Measurements from ENCODE around the gene LRRC2. TPM values are rescaled to one million over a fixed set of nuclear protein-coding genes. Genes with fewer than 3 reads are reported as not detected.

The LRRC2 gene
- total RNA-seq, 1 donor from 2014 or later = not detected

DNA sequence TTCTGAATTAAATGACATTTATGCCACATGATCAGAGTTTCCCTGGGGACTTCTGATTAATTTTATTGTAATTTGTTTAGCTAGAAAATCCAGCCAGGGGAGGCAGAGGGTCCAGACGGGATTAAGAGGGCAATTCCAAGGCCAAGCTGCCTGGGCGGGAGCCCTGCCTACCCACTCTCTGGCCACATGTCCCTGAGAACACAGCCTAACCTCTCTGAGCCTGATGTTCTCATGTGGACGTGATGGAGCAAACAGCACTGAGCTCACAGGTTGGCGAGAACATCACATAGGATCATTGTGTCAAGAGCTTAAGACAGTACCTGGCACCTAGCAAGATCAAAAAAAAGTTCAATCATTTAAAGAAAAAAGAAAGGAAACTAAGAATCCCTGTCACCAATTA is 1.0 kb downstream of the LRRC2 start:
- H3K27ac ChIP-seq = no peak overlapping the region
- TF ChIP-seq, protein P1, sequence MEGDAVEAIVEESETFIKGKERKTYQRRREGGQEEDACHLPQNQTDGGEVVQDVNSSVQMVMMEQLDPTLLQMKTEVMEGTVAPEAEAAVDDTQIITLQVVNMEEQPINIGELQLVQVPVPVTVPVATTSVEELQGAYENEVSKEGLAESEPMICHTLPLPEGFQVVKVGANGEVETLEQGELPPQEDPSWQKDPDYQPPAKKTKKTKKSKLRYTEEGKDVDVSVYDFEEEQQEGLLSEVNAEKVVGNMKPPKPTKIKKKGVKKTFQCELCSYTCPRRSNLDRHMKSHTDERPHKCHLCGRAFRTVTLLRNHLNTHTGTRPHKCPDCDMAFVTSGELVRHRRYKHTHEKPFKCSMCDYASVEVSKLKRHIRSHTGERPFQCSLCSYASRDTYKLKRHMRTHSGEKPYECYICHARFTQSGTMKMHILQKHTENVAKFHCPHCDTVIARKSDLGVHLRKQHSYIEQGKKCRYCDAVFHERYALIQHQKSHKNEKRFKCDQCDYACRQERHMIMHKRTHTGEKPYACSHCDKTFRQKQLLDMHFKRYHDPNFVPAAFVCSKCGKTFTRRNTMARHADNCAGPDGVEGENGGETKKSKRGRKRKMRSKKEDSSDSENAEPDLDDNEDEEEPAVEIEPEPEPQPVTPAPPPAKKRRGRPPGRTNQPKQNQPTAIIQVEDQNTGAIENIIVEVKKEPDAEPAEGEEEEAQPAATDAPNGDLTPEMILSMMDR (IDR thresholded peaks at IDR 0.05) = no peak
- intact Hi-C loops (cut with DNase I) = no loop called here
- no peaks in the 10 kb centered on the region for H3K9me3 ChIP-seq
- peaks cover 3 to 7% of the 10 kb centered on the region in 2 donors for H3K4me1 ChIP-seq
- no peak for DNase-seq (ENCODE audit: low spot score in 2 of 2)
- no peaks in the 10 kb centered on the region for H3K27me3 ChIP-seq
- no peaks in the 10 kb centered on the region for H3K36me3 ChIP-seq
- H3K4me3 ChIP-seq = no peak overlapping the region

DNA sequence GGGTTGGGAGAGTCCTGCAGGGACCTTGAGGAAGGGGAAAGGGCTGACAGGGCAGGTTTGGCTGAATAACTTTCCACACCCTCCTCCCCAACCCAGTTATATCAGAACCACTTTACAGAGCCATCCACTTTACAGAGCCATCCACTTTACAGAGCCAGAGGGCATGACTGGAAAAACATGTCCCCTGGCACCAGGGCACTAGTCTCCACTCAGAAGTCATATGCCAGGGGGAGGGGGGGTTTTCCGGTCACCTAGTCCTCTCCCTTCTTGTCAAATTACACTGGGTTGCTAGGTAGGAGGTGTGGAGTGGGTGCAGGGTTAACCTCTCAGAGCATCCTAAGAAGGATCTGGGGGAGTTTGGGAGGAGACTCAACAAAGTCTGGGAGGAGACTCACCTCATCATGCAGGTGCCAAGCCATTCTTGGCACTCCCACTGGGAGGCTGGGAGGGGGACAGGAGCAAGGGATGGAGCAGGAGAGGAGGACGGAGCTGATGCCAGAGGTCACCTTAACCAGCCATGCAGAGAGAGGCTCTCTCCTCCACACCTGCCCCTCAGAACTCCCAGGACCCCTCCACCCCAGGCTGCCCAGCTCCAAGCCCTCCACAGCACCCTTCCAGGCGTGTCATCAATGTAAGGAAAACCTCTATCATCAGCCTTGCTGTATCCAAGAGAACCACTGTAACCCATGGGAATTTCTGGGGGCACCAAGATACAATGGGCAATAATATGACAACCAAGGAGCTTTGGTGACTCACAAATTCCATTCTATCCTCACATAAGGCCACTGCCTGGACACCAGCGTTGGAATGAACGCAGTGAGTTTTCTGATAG is 1.7 kb downstream of the LRRC2 start:
- no peaks in the 10 kb centered on the region for H3K36me3 ChIP-seq
- H3K4me3 ChIP-seq = no peak overlapping the region
- no peak overlapping the region for H3K27ac ChIP-seq
- H3K4me1 ChIP-seq = peaks cover 3 to 7% of the 10 kb centered on the region in 2 donors
- TF ChIP-seq, protein P1 (IDR thresholded peaks at IDR 0.05) = no peak
- intact Hi-C loops (cut with DNase I) = no loop called here
- DNase-seq (ENCODE audit: low spot score in 2 of 2) = no peak
- no peaks in the 10 kb centered on the region for H3K27me3 ChIP-seq
- no peaks in the 10 kb centered on the region for H3K9me3 ChIP-seq

DNA sequence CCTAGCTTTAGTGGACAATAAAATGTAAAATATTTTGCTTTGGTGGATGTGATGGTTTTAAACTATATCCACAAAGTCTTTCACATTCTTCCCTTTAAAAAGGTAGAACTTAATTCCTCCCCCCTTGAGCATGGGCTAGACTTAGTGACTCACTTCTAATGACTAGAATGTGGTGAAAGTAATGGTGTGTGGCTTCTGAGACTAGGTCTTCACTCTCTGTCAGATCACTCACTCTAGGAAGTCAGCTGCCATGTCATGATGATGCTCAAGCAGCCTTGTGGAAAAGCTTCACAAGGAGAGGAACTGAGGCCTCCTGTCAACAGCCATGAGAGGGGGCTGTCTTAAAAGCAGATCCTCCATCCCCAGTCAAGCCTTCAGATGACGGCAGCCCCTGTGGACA is 4.2 kb downstream of the LRRC2 start:
- H3K4me1 ChIP-seq = peaks cover 3 to 7% of the 10 kb centered on the region in 2 donors

DNA sequence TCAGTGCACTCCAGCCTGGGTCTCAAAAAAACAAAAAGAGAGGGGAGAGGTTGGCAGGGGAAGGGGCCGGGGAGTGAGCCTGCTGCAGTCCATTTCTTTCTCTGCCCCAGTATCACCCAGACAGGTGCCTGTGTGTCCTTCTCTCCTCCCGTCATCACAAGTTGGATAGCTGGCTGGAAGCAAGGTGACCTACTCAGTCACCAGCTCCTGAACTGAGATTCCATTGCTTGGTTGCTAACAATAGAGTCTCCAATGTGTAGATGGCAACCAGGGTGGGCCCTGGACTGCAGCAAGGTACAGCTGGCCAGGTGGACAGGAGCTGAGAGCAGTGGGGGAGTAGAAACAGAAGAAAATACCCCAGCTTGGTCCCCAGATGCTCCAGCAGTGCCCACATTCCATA is 4.6 kb downstream of the LRRC2 start:
- H3K4me3 ChIP-seq = no peak overlapping the region
- H3K9me3 ChIP-seq = no peaks in the 10 kb centered on the region
- no peaks in the 10 kb centered on the region for H3K27me3 ChIP-seq
- H3K36me3 ChIP-seq = no peaks in the 10 kb centered on the region
- intact Hi-C loops (cut with DNase I) = no loop called here
- TF ChIP-seq, protein P1 (IDR thresholded peaks at IDR 0.05) = no peak
- no peak for DNase-seq (ENCODE audit: low spot score in 2 of 2)
- no peak overlapping the region for H3K27ac ChIP-seq
- H3K4me1 ChIP-seq = peaks cover 3 to 7% of the 10 kb centered on the region in 2 donors

More for the DNA sequence above, 4.2 kb downstream of the LRRC2 start:
- TF ChIP-seq, protein P1 (IDR thresholded peaks at IDR 0.05) = no peak
- H3K4me3 ChIP-seq = no peak overlapping the region
- DNase-seq (ENCODE audit: low spot score in 2 of 2) = no peak
- no peak overlapping the region for H3K27ac ChIP-seq
- no peaks in the 10 kb centered on the region for H3K27me3 ChIP-seq
- intact Hi-C loops (cut with DNase I) = no loop called here
- H3K36me3 ChIP-seq = no peaks in the 10 kb centered on the region
- H3K9me3 ChIP-seq = no peaks in the 10 kb centered on the region

DNA sequence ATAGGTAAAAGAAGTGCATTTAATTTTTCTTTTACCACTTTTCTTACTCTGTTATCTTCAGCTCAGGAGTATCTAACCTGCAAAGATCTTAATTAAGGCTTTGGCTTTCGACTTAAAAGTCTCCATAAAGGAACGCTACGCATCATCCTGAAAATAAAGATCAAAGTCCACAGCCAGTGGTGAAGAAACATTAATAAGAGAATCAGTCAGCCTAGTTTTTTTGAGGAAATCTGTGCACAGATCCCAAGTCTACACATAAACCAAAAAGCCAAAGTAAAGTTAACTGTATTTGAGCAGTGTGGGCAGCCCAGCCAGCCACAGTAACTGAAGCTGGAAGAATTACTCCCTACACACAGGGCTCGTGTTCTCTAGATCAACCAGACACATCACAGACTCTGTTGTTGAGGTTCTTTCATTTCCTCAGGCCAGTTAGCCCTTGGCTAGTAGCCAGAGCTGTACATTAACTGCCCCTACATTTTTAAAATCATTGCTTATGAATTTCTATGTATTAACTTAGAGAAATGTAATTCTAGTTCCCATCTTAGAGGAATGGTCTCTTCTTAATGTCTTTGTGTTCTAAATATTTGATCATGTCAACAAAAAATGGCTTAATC is 6.9 kb downstream of the LRRC2 start:
- H3K4me1 ChIP-seq = no peaks in the 10 kb centered on the region
- DNase-seq (ENCODE audit: low spot score in 2 of 2) = no peak
- no peaks in the 10 kb centered on the region for H3K36me3 ChIP-seq
- H3K27ac ChIP-seq = no peak overlapping the region
- TF ChIP-seq, protein P1 (IDR thresholded peaks at IDR 0.05) = no peak
- H3K4me3 ChIP-seq = no peak overlapping the region
- H3K9me3 ChIP-seq = no peaks in the 10 kb centered on the region
- intact Hi-C loops (cut with DNase I) = no loop called here
- H3K27me3 ChIP-seq = no peaks in the 10 kb centered on the region

Data from ascending aorta (tissue), 2 donors.